ENCODE data around the gene SLFNL1.

DNA sequence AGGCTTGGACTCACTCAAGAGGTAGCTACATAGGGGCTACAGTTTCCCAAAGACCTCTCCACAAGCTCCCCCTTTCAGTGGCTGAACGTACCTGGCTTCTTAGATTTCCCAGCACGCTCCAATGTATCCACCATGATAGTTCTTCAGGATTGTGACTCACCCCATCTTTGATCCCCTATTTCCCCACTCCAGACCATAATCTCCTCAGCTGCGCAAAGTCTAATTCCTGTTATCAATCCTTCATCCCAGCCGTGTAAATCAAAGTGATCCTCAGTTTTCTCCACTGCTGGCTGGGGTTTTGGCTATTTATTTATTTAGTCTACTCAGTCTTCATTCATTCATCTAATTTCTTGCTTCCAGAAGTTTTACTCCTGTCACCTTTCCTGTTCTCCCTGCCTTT, 55.1 kb downstream of the SLFNL1 start:
- TF ChIP-seq, protein P1, sequence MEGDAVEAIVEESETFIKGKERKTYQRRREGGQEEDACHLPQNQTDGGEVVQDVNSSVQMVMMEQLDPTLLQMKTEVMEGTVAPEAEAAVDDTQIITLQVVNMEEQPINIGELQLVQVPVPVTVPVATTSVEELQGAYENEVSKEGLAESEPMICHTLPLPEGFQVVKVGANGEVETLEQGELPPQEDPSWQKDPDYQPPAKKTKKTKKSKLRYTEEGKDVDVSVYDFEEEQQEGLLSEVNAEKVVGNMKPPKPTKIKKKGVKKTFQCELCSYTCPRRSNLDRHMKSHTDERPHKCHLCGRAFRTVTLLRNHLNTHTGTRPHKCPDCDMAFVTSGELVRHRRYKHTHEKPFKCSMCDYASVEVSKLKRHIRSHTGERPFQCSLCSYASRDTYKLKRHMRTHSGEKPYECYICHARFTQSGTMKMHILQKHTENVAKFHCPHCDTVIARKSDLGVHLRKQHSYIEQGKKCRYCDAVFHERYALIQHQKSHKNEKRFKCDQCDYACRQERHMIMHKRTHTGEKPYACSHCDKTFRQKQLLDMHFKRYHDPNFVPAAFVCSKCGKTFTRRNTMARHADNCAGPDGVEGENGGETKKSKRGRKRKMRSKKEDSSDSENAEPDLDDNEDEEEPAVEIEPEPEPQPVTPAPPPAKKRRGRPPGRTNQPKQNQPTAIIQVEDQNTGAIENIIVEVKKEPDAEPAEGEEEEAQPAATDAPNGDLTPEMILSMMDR (IDR thresholded peaks at IDR 0.05) = no peak
- no peak for TF ChIP-seq EP300 (IDR thresholded peaks at IDR 0.05)
- no peak for TF ChIP-seq POLR2AphosphoS5 (IDR thresholded peaks at IDR 0.05)
- TF ChIP-seq POLR2A (IDR thresholded peaks at IDR 0.05; ENCODE audit: low read depth) = no peak

Measured in esophagus muscularis mucosa (tissue), 4 donors.